Spleen (tissue), 11 donors: ENCODE measurements around the gene HOXC13. TPM values are rescaled to one million over a fixed set of nuclear protein-coding genes. Genes with fewer than 3 reads are reported as not detected.

Source experiments
- DNase-seq: peaks from one replicate; pipeline ENCODE4 v3.0.0-alpha.2; 2020
- H3K27ac ChIP-seq, 8 donors: fragments of 200-600 bp; sonication (generic) in 7 of 8; 1 replicate in 4 of 8; 2 replicates in 4 of 8; pipeline versions ENCODE4 v1.5.0 to v1.8.0; 2016 to 2021; ENCODE audit warnings: inconsistent platforms in 4 of 8, mild to moderate bottlenecking in 4 of 8, moderate library complexity in 1 of 8
- H3K27me3 ChIP-seq, 7 donors: fragments of 200-600 bp; sonication (generic) in 6 of 7; replicated peaks in 1 of 7; 1 replicate in 4 of 7; 2 replicates in 3 of 7; pipeline versions ENCODE4 v1.5.0 to v1.8.0; 2016 to 2021; ENCODE audit warnings: inconsistent platforms in 3 of 7, mild to moderate bottlenecking in 1 of 7
- H3K36me3 ChIP-seq, 6 donors: fragments of 200-600 bp; sonication (generic) in 5 of 6; 1 replicate in 4 of 6; 2 replicates in 2 of 6; pipeline versions ENCODE4 v1.5.0 to v1.8.0; 2016 to 2021; ENCODE audit warnings: inconsistent platforms in 2 of 6
- H3K4me1 ChIP-seq, 6 donors: fragments of 200-600 bp; sonication (generic) in 5 of 6; 1 replicate in 3 of 6; 2 replicates in 3 of 6; pipeline versions ENCODE4 v1.5.0 to v1.8.0; 2016 to 2021; ENCODE audit warnings: inconsistent platforms in 3 of 6
- H3K4me3 ChIP-seq, 8 donors: fragments of 200-600 bp; sonication (generic) in 7 of 8; 1 replicate in 4 of 8; 2 replicates in 4 of 8; pipeline versions ENCODE4 v1.5.0 to v1.8.0; 2016 to 2021; ENCODE audit warnings: inconsistent platforms in 4 of 8, mild to moderate bottlenecking in 4 of 8, moderate library complexity in 2 of 8
- H3K9me3 ChIP-seq, 8 donors: fragments of 200-600 bp; sonication (generic) in 7 of 8; 1 replicate in 4 of 8; 2 replicates in 4 of 8; pipeline versions ENCODE4 v1.5.0 to v1.8.0; 2016 to 2021; ENCODE audit warnings: inconsistent platforms in 4 of 8
- POLR2A ChIP-seq, 3 donors: fragments of 450-650 bp; IDR thresholded peaks; one replicate each; pipeline ENCODE4 v1.5.1; 2017; ENCODE audit warnings: antibody characterized with exemption in 3 of 3, mild to moderate bottlenecking in 1 of 3
- POLR2AphosphoS5 ChIP-seq, 3 donors: sonication (generic); formaldehyde crosslinking; IDR thresholded peaks; one replicate each; pipeline ENCODE4 v1.5.1; 2017; ENCODE audit warnings: antibody characterized with exemption in 3 of 3
- WGBS, 5 donors: extraction: QIAGEN DNeasy Blood & Tissue Kit in 3 of 5; methylation state at CpG; one replicate each; pipeline versions ENCODE4 v1.1.5 to v1.1.7; 2013 to 2018; 5-methylcytosine and 5-hydroxymethylcytosine counted together
- intact Hi-C: fragments of 100-400 bp; cut with DNase I; formaldehyde crosslinking; loops from one replicate; pipeline ENCODE4 v1.15.0; 2023; ENCODE audit warnings: low total_unique reads
- polyA plus RNA-seq, 3 donors: library from polyadenylated mRNA; stranded (reverse); fragments of 200-250 nt; gene quantifications; one replicate each; pipeline ENCODE4 v1.2.1, GENCODE V29; 2013
- total RNA-seq, 7 donors: library from RNA; depleted of rRNA in 3 of 7; stranded (reverse); fragments of >200 nt in 3 of 7; fragmentation: NEBNext Ultra II Directional in 4 of 7; extraction: Animal tissue kit (Norgen Biotek cat#: 25700) in 4 of 7; gene quantifications; one replicate each; pipeline versions ENCODE4 v1.1.0 to v1.2.1, GENCODE V29; 2016 to 2021
- TF ChIP-seq, protein P1 (sequence below), 11 experiments: fragments of 200-600 bp in 7 of 11; fragments of 450-650 bp in 4 of 11; sonication (generic) in 4 of 11; IDR thresholded peaks in 8 of 11; conservative IDR thresholded peaks in 3 of 11; 1 replicate in 7 of 11; 2 replicates in 4 of 11; pipeline versions ENCODE4 v1.4.0 to v1.8.0; 2016 to 2021; ENCODE audit warnings: antibody characterized with exemption in 11 of 11, inconsistent platforms in 4 of 11, mild to moderate bottlenecking in 1 of 11
- donor health status: healthy with polysubstance abuse.
- donor health status: DM: no; HTN: no; CAD: no; lungs with moderate emphysema.
- donor health status: DM: no; HTN: no; CAD: no.
- donor health status: Bipolar disorder and iron deficiency.
- donor health status: healthy.
- donor health status: DM: no; HTN: no; CAD: no.
- donor health status: DM: yes; HTN: yes; CAD: no.

Gene HOXC13
- total and polyA plus RNA-seq, 10 donors, result not detected

DNA sequence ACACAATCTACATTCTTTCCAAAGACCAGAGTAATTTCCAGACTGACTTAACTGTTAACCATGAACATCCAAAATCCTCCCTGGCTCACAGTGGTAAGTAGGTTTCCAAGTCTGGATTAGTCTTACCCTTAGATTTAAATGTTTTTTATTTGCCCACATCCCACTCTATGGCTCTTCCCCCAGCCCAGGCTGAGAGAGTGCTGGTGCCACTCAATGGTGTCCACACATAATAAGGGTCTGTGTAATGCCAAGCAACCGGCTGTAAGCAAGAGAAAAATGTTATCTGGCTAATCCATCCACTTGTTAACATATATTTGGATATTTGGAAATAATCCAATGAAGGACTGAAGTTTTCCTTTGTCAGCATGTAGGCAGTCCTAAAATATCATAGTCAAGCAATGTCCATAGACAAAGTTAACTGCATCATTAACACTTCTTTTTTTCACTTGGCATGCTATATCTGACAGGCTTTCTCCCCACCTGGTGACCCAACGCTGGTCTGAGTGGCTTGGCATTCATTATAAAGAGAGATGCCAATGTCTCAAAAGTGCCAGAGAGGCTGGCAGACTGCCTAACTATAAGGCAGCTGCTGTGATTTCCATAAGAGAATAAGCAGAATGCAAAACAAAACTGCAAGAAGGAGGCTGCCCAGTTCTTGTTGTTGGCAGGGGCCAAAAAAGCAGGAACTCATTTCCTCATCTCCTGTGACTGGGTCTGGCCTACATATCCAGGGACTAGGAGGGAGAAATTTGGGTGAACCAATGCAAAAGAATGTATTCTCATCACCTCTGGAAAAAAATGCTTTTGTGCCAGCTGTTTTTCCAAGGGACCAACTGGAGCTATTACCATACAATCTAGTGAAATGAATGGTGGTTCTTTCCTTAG lies 13.9 kb upstream of the HOXC13 start:
- peaks cover 0 to 98% (median 80%) of the 10 kb centered on the region in 7 donors for H3K27me3 ChIP-seq
- no peaks in the 10 kb centered on the region for H3K4me1 ChIP-seq
- H3K27ac ChIP-seq, result no peak overlapping the region
- DNase-seq, result no peak
- TF ChIP-seq POLR2AphosphoS5 (IDR thresholded peaks at IDR 0.05), result no peak
- TF ChIP-seq POLR2A (IDR thresholded peaks at IDR 0.05), result no peak
- TF ChIP-seq, protein P1, sequence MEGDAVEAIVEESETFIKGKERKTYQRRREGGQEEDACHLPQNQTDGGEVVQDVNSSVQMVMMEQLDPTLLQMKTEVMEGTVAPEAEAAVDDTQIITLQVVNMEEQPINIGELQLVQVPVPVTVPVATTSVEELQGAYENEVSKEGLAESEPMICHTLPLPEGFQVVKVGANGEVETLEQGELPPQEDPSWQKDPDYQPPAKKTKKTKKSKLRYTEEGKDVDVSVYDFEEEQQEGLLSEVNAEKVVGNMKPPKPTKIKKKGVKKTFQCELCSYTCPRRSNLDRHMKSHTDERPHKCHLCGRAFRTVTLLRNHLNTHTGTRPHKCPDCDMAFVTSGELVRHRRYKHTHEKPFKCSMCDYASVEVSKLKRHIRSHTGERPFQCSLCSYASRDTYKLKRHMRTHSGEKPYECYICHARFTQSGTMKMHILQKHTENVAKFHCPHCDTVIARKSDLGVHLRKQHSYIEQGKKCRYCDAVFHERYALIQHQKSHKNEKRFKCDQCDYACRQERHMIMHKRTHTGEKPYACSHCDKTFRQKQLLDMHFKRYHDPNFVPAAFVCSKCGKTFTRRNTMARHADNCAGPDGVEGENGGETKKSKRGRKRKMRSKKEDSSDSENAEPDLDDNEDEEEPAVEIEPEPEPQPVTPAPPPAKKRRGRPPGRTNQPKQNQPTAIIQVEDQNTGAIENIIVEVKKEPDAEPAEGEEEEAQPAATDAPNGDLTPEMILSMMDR (IDR thresholded peaks at IDR 0.05 in 8 of 11, conservative IDR thresholded peaks at IDR 0.05 in 3 of 11), result no peak
- H3K4me3 ChIP-seq, result no peak overlapping the region
- intact Hi-C loops, result no loop called here
- no peaks in the 10 kb centered on the region for H3K36me3 ChIP-seq
- 21 to 62% (median 44%) methylated on average over 2 of the region's 2 CpGs for WGBS, 5 donors
- no peaks in the 10 kb centered on the region for H3K9me3 ChIP-seq

DNA sequence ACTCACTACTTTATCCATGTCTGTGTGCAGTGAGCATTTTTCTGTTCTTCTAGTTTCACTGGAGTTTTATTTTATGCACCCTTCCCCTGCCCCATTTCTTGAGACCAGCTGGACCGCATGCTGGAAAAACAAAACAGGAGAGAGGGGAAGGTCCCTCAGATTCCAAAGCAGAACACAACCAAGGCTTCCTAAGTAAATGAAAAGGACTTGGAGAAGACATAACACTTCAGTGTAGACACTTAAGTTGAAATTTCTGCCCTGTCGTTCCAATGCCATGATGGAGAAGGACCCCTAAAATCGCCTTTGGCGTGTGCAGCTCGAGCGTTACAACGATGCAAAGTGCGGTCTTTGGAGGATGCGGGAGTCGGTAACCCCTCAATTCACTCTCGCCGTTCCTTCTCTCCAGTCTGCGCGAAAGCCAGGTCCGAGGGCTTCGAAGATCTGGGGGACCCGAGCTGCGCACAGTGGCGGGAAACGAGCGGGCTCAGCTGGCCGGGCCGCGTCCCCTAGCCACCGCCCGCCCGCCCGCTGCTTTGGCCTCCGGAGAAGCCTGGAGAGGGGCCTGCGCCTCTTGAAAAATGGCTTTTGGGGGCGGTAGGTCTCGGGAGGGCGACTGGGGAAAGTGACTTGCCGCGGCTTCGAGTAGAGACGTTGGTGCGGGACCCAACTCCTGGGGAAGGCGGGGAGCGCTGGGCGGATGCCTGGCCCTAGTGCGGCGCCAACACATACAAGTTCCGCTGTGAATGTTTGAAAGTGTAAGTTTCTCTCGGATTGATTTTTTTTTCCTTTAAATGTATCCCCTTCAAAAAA lies 11.2 kb upstream of the HOXC13 start:
- intact Hi-C loops, result no loop called here
- no peak for DNase-seq
- WGBS, 5 donors, result 6 to 10% (median 6%) methylated on average over 36 to 45 of the region's 45 CpGs
- Histone ChIP-seq H3K27me3 (peaks cover 3 to 100% (median 96%) of the 10 kb centered on the region in 7 donors), H3K36me3 (no peaks in the 10 kb centered on the region), H3K9me3 (no peaks in the 10 kb centered on the region), H3K4me3 (no peak overlapping the region), H3K4me1 (no peaks in the 10 kb centered on the region), H3K27ac (no peak overlapping the region)
- TF ChIP-seq, protein P1 (IDR thresholded peaks at IDR 0.05 in 8 of 11, conservative IDR thresholded peaks at IDR 0.05 in 3 of 11), result no peak
- TF ChIP-seq POLR2A (IDR thresholded peaks at IDR 0.05) (no peak), POLR2AphosphoS5 (IDR thresholded peaks at IDR 0.05) (no peak)

DNA sequence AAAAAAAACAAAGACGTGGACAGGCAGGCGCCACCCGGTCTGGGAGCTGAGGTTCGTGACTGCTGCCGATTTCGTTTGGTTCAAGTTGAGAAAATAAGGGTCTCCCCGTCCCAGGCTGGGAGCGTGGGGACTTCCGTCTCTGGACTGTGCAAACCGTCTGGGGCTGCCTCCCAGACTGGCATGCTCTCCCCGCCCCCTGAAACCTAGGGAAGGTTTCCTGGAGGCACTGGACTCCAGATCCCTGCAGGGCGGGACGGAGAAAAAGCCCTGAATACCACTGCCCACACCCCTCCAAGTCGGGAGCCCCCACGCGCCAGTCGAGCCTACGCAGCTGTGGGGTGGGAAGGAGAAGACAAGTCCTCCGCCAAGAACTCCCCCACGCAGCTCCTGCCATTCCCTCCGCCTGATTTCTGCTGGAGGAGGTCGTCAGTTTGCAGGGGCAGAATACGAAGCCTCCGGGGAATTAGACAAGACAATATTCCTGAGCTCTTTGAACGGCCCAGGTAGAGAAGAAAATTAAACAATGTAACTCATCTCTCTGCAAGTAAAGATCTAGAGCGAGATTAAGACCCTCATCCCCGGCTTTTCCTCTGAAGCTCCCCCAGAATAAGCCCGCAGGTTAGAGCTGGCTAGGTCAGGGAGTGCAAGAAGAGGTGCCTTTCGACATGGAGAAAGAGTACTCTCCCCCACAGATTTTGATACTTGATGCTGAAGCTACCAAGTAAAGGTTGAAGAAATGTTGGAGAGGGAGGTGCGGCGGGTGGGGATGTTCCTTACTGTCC lies 10.4 kb upstream of the HOXC13 start:
- no peaks in the 10 kb centered on the region for H3K9me3 ChIP-seq
- no peak for DNase-seq
- H3K4me3 ChIP-seq, result no peak overlapping the region
- H3K27me3 ChIP-seq, result peaks cover 3 to 100% (median 93%) of the 10 kb centered on the region in 7 donors
- no peaks in the 10 kb centered on the region for H3K36me3 ChIP-seq
- no peak overlapping the region for H3K27ac ChIP-seq
- WGBS, 5 donors, result 4 to 13% (median 9%) methylated on average over 31 of the region's 31 CpGs
- intact Hi-C loops, result no loop called here
- TF ChIP-seq, protein P1 (IDR thresholded peaks at IDR 0.05 in 8 of 11, conservative IDR thresholded peaks at IDR 0.05 in 3 of 11), result no peak
- no peak for TF ChIP-seq POLR2A (IDR thresholded peaks at IDR 0.05)
- no peak for TF ChIP-seq POLR2AphosphoS5 (IDR thresholded peaks at IDR 0.05)
- no peaks in the 10 kb centered on the region for H3K4me1 ChIP-seq
